NCI-H2227 (cell line): ENCODE results near the gene CLPX.
"Not testable (repeated sequence)": the region's sequence is repeated elsewhere in the genome, so short reads cannot be mapped to it uniquely, and the experiment has no call there.

Source experiments
- DNase-seq: peaks from one replicate; lab custom pipeline; 2025; ENCODE audit not compliant: unreplicated experiment; lab: John Stamatoyannopoulos, UW

Gene CLPX

DNA sequence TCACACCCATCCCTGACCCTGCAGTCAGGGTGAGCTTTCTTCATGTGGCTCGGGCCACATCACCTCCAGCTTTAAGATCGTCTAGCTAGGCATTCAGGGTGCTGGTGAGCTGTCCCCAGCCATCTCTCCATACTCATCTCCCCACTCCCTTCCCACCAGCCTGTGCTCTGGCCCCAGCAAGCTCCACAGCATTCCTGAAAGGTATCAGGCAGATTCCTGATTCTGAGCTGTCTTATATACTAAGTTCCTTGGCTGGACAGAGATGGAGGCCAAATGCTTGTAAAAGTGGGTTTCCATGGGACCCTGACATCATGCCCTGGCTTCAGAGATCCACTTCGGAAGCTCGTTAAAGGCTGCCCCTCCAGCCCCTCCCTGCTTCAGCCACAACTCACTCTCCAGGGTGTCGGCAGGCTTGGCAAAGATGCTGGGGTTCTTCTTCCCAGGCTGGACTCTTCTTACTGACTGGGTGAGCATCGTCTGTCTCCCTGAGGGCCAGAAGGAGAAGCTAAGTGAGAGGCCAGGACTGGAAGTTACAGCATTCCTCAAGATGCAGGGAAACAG, 22.2 kb upstream of the CLPX start:
- no peak for DNase-seq

DNA sequence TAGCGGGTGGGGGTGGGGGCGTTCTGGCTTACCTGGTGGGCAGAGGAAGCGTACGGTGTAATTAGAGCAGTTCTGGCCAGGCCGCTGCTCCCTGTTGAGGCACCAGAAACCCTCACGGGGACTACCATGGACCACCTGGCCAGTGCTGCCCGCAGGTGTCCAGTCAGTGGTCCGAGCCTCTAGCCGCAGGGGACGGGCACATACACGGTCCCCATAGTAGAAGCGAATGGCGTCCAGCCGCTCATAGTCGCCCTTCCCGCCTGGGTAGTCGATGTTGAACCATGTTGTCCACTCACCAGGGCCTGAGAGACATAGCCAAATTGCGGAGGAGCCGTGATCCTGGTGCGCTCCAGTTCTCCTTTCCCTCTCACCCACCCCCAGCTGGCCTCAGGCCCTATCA, 21.6 kb upstream of the CLPX start:
- no peak for DNase-seq

DNA sequence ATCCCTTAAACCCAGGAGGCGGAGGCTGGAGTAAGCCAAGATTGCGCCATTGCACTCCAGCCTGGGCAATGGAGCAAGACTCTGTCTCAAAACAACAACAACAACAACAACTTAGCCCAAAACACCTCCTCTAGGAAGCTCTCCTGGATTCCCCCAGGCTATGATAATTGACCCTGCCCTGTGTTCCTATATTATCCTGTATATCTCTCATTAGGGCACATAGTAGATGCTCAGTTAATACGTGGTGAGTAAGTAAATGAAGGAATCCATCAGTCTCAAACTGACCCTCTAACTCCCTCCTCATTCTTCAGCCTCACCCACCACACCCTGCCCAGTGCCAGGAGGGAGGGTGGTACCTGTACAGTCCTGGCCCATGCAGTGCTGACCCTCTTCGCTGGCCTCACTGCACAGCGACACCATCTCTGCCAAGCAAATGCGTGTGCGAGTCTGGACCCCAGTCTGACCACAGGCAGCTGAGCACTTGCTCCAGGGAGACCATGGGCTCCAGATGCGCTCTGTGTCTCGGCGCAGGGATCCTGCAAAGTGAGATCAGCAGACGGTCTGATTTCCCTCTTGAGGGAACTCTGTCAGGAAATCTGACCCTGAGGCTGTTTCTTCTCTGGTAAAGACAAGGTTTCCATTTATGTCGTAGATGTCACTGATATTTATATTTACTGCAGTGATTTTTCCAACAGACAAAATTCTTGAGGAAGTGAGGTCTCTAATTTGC, 20.0 kb upstream of the CLPX start:
- no peak for DNase-seq

DNA sequence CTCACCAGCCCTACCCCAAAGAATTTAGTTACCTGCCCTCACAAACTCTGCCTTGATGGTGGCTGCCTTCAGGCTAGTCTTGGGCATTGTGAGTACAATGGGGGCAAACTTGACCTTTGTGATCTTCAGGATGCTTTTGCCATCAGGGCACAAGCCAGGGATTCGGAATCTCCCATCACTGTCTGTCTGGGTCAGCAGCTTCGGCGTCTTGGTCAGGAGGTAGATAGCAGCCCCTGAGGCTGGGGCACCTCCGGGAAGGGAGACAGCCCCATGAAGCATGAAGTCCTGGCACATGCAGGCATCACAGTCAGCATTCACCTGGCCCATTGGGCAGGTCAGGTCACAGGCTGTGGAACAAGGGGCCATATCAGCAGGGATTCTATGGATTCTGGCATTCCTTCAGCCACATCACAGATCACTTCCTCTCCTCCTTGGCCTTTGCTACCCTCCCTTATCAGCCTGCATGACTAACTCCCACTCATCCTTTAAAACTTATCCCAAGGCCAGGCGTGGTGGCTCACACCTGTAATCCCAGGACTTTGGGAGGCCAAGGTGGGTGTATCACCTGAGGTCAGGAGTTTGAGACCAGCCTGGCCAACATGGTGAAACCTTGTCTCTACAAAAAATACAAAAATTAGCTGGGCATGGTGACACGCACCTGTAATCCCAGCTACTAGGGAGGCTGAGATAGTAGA, 19.2 kb upstream of the CLPX start:
- no peak for DNase-seq

DNA sequence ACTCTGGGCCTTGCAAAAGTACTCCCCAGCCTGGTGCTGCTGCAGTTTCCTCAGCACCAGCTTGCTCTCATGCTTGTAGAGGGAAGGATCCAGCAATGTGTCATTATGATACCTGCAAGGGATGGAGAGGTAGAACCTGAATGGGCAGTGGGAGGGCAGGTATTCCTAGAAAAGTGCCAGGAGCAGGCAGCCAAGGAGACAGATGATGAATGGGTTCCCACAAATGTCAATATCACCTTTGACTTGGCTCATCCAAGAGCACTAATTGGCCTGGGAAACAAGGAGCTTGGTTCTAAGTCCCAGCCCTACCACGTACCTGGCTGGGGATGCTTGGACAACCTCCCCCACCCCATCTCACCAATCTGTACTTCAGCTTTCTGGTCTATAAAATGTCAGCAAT, 16.8 kb upstream of the CLPX start:
- DNase-seq: no peak

DNA sequence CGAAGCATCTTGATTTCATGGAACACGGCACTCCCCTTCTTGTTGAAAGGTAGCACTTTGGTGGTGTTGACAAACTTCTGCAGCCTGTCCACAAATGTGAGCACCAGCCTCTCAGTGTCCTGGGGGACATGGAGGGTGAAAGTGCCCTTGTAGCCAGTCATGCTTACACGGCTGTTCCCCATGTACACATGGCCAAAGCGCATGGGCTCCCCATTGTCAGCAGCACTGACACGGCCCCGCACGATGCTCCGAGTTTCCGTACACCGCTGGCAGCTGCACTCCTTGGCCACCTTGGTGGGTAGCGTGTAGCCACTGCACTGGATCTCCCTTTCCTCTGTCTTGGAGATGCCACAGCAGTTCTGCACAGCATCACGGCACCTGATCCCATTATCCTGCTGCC, 13.4 kb upstream of the CLPX start:
- no peak for DNase-seq

DNA sequence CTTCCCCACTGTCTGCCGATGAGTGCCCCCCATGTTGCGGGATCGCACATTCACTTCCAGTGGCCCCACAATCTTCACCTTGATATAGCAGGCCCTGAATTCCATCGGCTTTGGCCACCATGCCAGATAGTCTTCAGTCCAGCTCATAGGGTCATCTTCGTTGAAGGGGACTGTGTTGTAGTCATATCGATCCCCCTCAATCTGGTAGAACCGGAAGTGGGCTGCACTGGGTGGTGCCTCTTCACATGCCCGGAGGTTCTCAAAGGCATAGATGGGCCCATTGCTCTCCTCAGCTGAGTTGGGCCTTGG, 12.1 kb upstream of the CLPX start:
- DNase-seq: no peak

DNA sequence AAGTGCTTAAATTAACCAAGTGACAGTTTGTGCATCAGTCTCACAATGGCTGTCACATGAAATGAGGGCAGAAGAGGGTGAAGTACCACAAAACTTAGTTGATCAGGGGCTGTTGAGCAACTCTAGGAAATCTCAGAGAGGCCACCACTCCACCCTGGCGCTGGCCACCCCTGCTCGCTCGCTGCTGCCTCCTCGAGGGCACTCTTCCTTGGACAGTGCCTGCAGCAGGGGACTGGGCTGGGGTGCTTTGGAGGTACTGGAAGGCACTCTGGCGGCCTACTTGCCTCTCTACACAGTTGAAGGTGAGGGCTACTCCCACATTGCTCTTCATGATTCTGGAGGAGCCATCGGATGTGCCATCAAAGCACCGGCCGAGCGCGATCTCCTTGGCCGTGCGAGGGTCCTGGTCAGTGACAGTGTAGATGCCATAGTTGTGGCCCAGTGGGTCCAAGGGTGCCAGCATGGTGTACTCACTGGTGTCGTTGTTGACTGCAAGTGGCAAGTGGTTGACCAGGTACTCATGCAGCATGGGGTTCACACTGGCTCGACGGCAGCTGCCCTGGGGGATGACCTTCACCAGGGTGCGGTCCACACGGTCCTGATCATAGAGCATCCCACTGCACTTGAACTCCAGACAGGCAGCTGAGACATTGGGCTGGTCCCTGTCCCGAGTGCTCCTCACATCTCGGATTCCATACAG, 11.6 kb upstream of the CLPX start:
- no peak for DNase-seq

DNA sequence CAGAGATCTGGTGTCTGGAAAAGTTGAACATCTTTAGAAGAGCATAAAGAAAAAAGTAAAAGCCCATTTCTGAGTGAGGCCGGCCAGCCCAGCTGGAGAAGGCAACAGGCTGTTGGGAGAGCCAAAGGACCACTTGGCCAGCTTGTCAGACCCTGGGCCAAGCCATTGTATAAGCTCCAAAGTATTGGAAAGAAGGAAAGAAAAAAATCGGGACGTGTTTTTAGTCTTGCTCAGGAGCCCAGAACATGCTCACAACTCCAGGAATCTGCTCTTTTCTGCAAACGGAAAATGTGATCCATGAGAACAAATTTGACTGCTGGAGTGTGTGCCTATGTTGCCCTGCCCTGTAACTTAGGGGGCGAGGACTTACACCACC, 10.4 kb upstream of the CLPX start:
- DNase-seq: no peak

DNA sequence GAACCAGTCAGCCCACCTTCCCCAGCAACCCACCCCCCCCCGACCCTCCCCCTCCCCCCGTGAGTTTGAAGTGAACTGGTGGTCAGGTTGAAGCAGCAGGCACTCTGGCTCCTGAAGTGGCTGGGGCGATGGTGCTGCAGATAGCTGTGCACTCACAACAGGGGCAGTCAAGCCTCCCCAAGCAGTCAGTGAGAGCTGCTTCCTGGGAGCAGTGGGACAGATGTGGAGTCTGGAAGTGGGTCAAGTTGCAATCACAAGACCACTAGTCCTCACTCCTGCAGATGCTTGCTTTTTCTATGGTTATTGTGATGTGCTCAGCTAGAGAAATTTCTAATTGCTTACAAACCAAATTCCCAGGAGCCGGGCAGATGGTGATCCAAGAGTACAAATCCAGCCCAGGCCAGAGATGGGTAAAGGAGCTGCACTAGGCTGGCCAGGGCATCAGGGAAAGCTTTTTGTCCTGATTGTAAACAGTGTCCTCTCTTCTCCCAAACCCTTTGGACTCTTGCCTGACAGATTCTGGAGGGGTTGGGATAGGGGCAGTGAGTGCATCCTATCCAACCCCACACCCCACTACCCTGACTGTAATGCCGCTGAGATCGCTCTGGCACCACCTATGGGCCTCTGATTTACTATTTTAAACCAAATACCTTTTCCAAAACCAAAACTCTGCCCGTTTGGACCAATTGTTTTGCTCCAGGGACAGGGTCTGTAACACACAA, 9.8 kb upstream of the CLPX start:
- no peak for DNase-seq

DNA sequence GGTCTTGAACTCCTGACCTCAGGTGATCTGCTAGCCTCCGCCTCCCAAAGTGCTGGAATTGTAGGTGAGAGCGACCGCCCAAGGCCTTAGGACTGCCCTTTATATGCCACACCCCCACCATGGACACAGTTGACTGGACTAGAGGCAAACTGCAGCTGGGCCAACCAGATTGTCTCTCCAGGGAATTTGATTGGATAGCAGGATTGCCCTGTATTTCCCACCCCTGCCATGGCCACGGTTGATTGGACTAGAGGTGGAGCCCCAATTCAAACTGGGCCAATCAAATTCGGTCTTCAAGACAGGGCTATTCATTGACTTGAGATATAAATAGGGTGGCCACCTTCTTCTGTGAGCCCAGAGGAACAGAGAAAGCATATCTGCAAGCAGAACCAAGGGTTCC, 6.9 kb upstream of the CLPX start:
- no peak for DNase-seq

DNA sequence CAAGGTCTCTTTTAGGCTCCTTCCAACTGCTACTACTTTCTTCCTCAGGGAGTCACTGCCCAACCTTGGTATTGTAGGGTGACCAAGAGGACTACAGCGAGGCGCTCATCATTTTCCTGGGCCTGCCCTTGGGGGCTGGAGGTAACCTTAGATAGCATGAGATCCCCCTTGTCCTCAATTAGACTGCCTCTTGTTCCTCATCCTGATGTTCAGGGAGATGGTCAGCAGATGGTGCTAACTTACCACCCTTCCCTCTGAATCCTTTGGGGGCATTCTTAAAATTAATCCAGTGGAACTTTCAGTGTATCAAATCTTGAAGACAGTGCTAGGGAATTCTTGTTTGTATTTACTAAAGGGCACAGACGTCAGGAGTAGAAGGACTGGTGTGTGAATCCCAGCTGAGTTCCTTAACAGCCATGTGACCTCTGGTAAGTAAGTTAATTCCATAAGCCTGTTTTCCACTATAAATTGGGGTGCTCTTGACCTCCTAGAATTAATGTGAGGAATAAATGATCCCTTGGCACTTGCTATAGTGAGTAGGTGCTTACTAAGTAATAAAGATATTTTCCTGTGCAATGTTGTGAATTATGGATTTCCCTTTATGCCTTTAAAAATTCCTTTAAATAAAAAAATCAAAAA, 4.1 kb upstream of the CLPX start:
- DNase-seq: peak; percentile 58

DNA sequence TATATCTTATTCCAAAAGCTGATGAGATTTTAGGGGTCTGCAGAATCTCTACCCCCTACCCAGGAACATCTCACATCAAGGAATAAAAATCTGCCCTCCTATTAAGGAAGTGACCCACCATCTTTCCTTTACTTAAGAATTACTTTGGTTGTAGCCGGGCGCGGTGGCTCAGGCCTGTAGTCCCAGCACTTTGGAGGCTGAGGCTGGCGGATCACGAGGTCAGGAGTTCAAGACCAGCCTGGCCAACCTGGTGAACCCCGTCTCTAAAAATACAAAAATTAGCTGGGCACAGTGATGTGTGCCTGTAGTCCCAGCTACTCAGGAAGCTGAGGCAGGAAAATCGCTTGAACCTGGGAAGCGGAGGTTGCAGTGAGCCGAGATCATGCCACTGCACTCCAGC, 3.3 kb upstream of the CLPX start:
- DNase-seq: not testable (repeated sequence)

DNA sequence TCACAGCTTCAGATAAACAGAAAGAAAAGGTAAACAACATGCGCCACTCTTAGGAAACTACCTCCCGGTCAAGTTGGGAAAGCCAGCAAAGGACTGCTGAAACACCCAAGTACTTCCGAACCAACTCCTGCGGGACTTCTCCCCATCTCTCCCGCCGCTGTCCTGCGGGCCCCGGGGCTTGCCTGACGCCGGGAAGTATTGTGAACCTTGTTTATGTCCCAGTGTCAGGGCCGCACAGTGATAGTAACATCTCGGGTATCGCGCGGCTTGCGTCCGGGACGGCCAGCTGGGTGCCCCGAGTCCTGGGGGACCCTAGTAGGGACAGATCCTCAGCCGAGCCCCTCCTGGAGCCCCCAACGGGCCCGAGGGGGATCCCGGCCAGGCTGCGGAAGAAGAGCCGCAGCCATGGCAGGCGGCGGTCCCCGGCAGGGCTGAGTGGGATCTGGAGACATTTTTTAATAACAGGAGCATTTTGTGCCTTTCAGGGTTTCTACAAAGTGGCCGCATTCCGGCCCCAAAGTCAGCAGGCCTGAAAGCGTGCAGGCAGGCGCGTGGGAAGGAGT, 756 bp downstream of the CLPX start:
- peak; percentile 25 for DNase-seq

DNA sequence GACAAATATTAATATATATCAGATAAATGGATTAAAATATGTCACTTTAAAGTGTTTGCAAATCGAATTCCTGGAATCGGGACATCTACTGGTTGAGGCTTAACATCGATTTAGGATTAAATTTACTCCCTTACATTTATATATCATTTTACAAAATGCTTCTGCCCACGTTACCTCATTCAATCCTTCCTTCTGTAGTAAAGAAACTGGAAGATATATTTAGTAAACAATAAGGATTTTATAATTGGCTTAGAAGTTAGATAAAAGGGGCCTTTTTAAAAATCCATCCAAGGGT, 1.3 kb downstream of the CLPX start:
- DNase-seq: no peak

DNA sequence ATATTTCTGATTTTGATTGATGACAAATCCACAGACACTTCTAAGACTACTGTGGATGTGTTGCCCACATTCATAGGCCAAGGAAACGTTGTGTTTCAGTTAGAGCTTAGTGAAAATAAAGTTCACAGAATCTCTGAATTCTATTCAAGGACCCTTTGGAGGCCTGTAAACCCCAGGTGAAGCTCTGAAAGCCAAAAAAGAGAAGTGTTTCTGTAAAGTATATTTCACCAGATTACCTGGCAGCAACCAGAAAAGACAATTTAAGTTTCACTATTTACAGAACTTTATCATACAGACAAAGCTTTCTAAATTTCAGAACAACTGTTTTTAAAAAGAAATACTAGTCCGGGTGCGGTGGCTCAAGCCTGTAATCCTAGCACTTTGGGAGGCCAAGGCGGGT, 2.6 kb downstream of the CLPX start:
- no peak for DNase-seq

DNA sequence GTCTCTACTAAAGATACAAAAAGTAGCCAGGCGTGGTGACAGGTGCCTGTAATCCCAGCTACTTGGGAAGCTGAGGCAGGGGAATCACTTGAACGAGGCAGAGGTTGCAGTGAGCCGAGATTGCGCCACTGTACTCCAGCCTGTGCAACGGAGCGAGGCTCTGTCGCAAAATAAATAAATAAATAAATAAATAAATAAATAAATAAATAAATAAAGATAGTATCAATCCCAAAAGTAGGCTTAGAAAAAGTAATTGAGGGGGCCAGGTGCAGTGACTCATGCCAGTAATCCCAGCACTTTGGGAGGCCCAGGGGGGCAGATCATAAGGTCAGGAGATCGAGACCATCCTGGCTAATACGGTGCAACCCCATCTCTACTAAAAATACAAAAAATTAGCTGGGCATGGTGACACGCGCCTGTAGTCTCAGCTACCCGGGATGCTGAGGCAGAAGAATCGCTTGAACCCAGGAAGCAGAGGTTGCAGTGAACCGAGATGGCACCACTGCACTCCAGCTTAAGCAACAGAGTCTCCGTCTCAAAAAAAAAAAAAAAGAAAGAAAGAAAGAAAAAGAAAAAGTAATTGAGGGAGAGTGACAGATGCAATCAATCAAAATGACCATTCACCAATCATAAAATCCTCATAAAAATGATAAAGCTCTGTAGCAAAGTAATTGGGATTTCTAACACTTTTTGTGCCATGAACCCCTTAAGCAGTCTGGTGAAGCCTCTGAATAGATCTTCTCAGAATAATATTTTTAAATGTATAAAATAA, 3.4 kb downstream of the CLPX start:
- not testable (repeated sequence) for DNase-seq

DNA sequence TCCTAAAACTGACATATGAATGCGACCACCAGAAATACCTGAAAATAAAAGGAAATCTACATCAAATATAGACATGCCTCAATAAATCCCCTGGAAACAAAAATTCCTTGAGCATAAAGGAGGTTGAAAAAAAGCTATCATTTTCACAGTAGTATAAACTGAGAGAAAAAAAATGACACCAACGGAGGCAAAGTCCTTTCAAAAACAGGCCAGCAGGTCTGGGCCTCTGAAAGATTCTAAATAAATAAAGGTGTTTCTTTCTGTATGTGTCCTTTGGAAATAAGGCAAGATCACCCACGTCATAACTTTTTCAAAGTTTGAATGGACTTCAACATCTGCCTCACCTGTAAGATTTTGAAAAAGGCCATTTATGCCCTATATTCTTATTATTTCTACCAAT, 5.0 kb downstream of the CLPX start:
- no peak for DNase-seq

DNA sequence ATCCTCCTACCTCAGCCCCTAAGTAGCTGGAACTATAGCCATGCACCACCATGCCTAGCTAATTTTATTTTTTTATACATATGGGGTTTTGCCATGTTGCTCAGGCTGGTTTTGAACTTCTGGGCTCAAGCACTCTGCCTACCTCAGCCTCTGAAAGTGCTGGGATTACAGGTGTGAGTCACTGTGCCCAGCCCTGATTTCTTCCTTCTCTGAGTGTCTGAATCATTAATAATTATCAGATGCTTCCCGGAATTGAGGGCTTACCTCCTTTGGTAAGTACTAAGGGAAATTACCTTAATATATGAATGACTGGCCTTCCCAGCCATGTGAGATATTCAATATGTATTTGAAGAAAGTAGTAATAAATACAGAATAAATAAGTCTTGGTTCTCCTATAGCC, 7.2 kb downstream of the CLPX start:
- DNase-seq: no peak

DNA sequence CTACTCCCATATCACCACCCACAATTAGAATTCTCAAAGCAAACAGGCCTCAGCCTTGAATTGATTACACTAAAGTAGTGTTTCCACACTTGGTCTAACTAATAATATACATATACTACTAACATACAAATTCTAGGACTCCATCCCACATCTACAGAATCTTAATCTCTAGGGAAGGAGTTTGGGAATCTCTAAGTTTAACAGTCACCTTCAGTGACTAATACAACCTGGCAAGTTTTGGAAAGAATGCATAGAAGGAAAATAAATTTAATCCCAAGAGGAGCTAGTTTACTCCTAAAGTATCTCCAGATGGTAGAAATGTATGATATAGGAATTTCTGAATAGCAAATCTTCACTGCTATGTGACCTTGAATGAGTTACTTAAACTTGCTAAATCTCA, 9.1 kb downstream of the CLPX start:
- no peak for DNase-seq
